Esophagus squamous epithelium (tissue), 4 donors: ENCODE results near the gene LCE1D.

Experiments
- CTCF ChIP-seq, 6 experiments: fragments of 450-650 bp in 4 of 6; fragments of 200-600 bp in 2 of 6; sonication (generic) in 2 of 6; IDR thresholded peaks; one replicate each; pipeline ENCODE4 v1.5.1; 2016 to 2019; ENCODE audit warnings: antibody characterized with exemption in 6 of 6, mild to moderate bottlenecking in 4 of 6, moderate library complexity in 4 of 6
- POLR2A ChIP-seq, 4 donors: fragments of 450-650 bp; IDR thresholded peaks; one replicate each; pipeline ENCODE4 v1.6.1; 2017; ENCODE audit warnings: antibody characterized with exemption in 4 of 4, mild to moderate bottlenecking in 4 of 4, moderate library complexity in 3 of 4

GRCh38 chr1:152827173-152827572 lies 30.7 kb downstream of the LCE1D start, which contains the start of gene LCE1A:
- TF ChIP-seq CTCF (IDR thresholded peaks at IDR 0.05): no peak
- TF ChIP-seq POLR2A (IDR thresholded peaks at IDR 0.05): no peak
